SK-N-MC (cell line): Measurements from ENCODE around the gene ADCY3.

Experiments used
- EZH2 ChIP-seq: fragments of 200-600 bp; sonication (generic); IDR thresholded peaks from one replicate; pipeline ENCODE4 v1.6.1; 2017; ENCODE audit warnings: antibody characterized with exemption
- FOXP2 ChIP-seq: optimal IDR thresholded peaks from 2 replicates; pipeline ENCODE3; 2011; ENCODE audit warnings: mild to moderate bottlenecking, moderate library complexity; ENCODE audit not compliant: insufficient read depth; ENCODE audit errors: extremely low read length, control extremely low read depth
- POLR2AphosphoS5 ChIP-seq: IDR thresholded peaks from 2 replicates; pipeline ENCODE4 v1.6.1; 2012; ENCODE audit warnings: mild to moderate bottlenecking, low read depth, low read length, borderline replicate concordance

GRCh38 chr2:24825883-24826772 lies 93.9 kb downstream of the ADCY3 start:
- TF ChIP-seq EZH2 (no peak), POLR2AphosphoS5 (no peak), FOXP2 (no peak)
